ENCODE results near the gene BMP6. TPM values are rescaled to one million over a fixed set of nuclear protein-coding genes. Genes with fewer than 3 reads are reported as not detected.
A peak's percentile ranks its signal among the peaks of the same experiment; 100 is the strongest.

BMP6 gene
- total RNA-seq, 1 experiment from 2014 or later: 0.22 TPM

- no peak for DNase-seq (ENCODE audit: low spot score)
These were observed 21.5 kb downstream of the BMP6 start for GRCh38 chr6:7747433-7747832.

GRCh38 chr6:7747901-7748504 lies 22.1 kb downstream of the BMP6 start:
- DNase-seq (ENCODE audit: low spot score): no peak

DNA sequence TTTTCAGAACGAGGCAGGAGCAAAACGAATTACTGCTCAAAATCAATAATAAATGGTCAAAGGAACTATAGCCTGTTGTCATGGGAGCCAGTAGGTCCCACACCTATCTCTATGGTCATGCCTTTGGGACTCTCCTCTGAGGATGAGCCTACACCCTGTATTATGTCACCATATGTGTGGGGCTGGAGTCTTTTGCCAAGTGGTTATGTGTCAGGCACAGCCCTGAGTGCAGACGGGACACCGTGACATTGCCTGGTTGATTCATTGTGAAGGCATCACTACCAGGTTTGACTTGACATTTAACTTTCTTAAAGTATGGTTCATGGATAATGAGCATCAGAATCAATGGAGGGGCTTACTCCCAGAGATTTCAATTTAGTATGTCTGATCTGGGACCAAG lies 23.6 kb downstream of the BMP6 start:
- no peak for DNase-seq (ENCODE audit: low spot score)

DNA sequence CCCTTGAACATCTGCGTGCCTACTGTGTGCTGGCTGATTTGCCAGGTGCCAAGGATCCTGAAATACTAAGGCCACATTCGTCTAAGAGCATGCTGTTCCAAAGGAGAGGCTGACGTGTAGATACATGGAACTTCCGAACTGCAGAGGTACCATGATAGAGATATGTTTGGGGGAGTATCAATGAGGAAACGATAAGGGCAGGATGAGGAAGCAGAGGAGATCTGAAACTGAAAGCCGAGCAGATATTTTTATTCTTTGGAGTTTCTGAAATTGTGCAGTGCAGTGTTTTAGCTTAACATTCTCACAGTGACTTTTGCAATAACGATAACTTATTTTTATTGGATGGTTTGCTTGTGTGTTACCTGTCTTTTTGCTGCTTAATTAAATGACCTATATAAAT lies 24.3 kb downstream of the BMP6 start:
- DNase-seq (ENCODE audit: low spot score): no peak

DNA sequence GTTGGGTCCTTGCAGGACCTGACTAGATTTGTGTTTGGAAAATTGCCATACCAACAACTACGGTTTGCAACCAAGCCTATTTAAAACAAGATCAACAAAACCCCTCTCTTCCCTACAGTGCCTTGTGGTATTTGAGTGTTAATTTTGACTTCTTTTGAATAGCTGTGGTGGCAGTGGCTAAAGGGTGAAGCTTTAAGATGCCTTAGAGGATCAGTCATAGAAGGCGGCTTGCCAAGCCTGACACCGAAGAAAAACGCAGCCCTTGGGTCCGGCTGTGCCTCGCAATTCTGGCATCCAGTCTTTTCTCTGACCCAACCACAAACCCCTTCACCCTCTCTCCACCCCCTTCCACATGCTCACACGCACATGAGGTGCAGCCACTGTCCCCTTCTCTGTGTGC lies 32.6 kb downstream of the BMP6 start:
- DNase-seq (ENCODE audit: low spot score): peak; percentile 89

GRCh38 chr6:7759320-7759719 lies 33.4 kb downstream of the BMP6 start:
- no peak for DNase-seq (ENCODE audit: low spot score)

GRCh38 chr6:7761051-7761450 lies 35.2 kb downstream of the BMP6 start:
- no peak for DNase-seq (ENCODE audit: low spot score)

GRCh38 chr6:7762760-7763159 lies 36.9 kb downstream of the BMP6 start:
- no peak for DNase-seq (ENCODE audit: low spot score)

DNA sequence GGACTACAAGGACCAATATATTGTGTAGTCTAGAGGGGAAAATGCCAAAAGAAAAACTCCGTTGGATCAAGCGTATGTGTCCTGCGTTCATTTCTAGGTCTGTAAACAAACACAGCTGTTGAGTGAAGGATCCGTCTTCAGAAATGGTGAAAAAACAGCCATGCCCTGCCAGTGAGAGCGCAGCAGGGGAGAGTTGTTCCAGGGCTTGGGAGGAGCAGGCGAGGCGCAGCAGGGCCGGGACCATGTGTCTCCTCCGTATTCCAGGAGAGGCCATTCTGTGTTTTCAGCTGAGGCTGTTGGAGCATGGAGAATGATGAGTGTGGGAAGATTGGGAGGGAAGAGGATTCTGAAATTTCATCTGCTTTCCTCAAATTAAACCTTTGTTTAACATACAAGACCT lies 38.0 kb downstream of the BMP6 start:
- no peak for DNase-seq (ENCODE audit: low spot score)

GRCh38 chr6:7765575-7766325 lies 39.9 kb downstream of the BMP6 start:
- DNase-seq (ENCODE audit: low spot score): peak; percentile 52

GRCh38 chr6:7769702-7770101 lies 43.8 kb downstream of the BMP6 start:
- peak; percentile 27 for DNase-seq (ENCODE audit: low spot score)

- peak; percentile 33 for DNase-seq (ENCODE audit: low spot score)
These were observed 44.2 kb downstream of the BMP6 start for GRCh38 chr6:7770111-7770510.

DNA sequence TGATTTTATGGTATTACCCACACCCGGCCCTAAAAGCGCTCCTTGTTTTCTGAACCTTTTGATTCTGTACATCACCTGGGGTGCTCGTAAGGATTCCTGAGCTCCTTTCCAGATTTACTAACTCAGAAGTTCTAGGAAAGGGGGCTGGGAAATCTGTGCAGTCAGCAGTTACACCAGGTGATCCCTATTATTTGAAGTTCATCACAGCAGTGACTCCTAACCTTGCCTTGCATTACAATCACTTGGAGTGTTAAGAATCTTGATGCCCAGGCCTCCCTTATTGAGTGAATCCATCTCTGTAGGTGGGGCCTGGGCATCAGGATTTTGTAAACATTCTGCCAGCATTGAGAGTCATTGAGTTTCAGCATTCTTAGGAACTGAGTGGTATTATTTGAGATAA lies 44.7 kb downstream of the BMP6 start:
- DNase-seq (ENCODE audit: low spot score): no peak

GRCh38 chr6:7773322-7773721 lies 47.4 kb downstream of the BMP6 start:
- DNase-seq (ENCODE audit: low spot score): no peak

DNA sequence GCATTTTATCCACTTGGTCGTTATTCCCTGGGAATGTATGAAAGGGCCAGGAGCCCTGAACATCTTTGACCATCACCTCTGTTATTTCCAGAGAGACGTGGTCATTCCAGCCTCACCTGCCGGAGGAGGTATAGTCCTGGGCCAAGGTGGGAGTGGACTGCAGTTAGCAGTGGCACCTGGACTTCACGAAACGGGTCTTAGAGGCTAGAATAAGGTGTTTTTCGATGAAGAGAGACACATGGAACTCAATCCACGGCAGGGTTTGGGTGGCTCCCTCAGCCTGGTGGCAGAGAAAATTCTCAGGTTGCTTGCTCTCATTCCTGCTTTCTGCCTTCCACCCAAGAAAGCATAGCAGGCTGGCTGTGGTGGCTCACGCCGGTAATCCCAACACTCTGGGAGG lies 48.0 kb downstream of the BMP6 start:
- no peak for DNase-seq (ENCODE audit: low spot score)

- no peak for DNase-seq (ENCODE audit: low spot score)
These were observed 50.6 kb downstream of the BMP6 start for GRCh38 chr6:7776509-7776908.

- DNase-seq (ENCODE audit: low spot score): no peak
These were observed 51.2 kb downstream of the BMP6 start for GRCh38 chr6:7777074-7777473.

DNA sequence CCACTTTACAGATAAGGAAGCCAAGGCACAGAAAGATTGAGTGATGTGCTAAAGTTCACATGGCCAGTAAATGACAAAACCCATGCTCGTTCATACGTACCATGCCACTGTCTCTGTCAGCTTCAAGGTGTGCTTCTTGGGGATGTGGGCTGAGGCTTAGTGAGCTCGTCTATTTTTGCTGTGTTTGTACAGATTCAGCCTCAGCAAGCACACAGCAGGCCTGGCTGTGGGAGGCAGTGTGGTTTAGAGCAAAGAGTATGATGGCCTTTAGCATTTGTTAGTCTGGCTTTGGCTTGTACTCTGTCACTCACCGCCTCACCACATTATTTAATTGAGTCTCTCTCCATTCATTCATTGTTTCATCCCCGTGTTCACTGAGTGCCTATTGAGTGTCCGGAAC lies 55.3 kb downstream of the BMP6 start:
- no peak for DNase-seq (ENCODE audit: low spot score)

GRCh38 chr6:7784248-7784647 lies 58.3 kb downstream of the BMP6 start:
- DNase-seq (ENCODE audit: low spot score): no peak

GRCh38 chr6:7784706-7785105 lies 58.8 kb downstream of the BMP6 start:
- no peak for DNase-seq (ENCODE audit: low spot score)

DNA sequence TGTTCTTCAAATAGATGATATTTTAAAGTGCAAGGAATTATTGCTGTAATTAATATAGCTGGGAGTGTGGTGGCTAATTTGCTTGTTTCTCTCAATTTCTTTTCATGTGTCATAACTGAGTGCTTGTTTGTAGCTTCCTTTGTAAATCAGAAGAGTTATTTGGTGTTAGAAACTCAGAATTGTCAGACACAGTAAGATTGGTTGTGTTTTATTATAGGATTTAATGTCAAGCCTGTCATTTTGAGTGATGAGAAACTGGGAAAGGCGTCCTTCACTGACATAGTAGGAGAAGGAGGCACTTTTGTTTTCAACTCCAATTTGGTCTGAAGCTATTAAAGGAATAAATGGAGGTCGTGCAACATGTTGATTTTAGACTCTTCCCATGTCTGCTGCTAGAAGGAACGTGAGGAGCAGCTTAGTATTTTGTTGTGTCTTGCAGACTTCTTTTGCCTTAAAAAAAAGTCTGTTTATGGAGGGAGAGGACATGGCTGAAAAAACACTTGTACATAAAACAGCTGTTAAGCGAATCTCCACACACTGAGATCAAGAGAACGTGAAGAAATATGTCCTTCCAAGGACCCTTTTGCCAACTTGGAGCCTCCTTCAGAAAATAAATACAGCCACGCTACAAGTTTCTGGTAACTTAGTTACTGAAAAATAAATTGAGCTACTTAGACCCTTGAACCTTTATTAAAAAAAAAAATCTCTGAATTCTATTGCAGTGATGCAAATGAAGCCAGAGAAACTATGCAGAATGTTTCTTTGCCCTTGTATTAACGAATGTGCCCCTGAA lies 59.5 kb downstream of the BMP6 start:
- DNase-seq (ENCODE audit: low spot score): no peak

DNA sequence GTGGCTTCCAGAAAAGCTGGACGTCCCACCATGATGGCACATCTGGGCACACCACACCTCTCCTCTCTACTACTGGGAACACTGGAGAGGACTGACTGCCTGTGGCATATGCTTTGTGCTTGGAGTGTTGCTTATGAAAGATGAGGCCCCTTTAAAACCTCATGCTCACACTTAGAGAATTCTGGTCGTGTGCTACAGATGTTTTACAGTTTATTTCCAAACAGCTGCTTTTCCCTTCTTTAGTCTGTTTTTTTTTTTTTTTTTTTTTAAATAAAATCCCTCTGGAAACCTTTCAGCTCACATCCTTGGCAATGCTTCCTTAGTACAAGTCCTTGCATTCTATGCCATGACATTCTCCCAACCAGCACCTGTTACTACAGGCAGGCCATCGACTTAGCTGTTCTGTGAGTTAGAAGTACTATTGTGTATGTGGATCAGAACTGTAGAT lies 60.3 kb downstream of the BMP6 start:
- DNase-seq (ENCODE audit: low spot score): no peak

DNA sequence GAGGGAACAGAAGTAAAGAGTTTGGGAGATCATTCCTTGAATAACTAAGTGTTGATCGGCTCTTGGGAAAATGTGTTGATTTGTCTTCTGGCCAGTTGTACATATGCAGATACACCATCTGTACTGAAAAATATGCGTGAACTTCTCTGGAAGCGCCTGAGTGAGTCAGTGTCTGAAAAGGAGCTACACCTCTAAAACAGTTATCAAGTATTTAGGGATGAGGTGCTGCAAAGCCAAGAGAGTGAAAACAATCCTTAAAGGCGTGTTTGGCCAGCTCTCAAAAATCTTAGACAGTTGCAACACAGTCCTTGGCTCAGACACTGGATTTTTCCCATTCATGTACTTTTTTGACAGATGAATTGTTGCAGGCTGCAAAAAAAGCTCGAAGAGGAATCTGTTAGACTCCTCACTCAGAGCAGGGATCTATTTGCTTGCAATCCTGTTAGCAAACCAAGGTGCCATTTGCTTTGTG lies 61.3 kb downstream of the BMP6 start:
- DNase-seq (ENCODE audit: low spot score): no peak

All from A172 (cell line).